Ovary (tissue), 9 donors: ENCODE data around the gene PDK3. TPM values are rescaled to one million over a fixed set of nuclear protein-coding genes. Genes with fewer than 3 reads are reported as not detected.

ENCODE experiments used
- DNase-seq, 5 donors: peaks; one replicate each; pipeline ENCODE4 v3.0.0-alpha.2; 2019 to 2020
- H3K27ac ChIP-seq, 2 donors: fragments of 200-600 bp; one replicate each; pipeline versions ENCODE4 v1.5.1 to v1.8.0; 2019 to 2022
- H3K27me3 ChIP-seq: fragments of 200-600 bp; one replicate; pipeline ENCODE4 v1.8.0; 2022
- H3K36me3 ChIP-seq: fragments of 200-600 bp; sonication (generic); one replicate; pipeline ENCODE4 v1.5.1; 2019
- H3K4me1 ChIP-seq: one replicate; pipeline ENCODE4 v1.8.1; 2013; ENCODE audit warnings: mild to moderate bottlenecking, moderate library complexity; ENCODE audit not compliant: insufficient read depth
- H3K4me3 ChIP-seq: fragments of 200-600 bp; sonication (generic); one replicate; pipeline ENCODE4 v1.5.1; 2017
- H3K9me3 ChIP-seq, 2 donors: fragments of 200-600 bp in 1 of 2; sonication (generic) in 1 of 2; one replicate each; pipeline versions ENCODE4 v1.5.1 to v1.8.1; 2013 to 2019; ENCODE audit warnings: mild to moderate bottlenecking in 1 of 2, moderate library complexity in 1 of 2
- CTCF ChIP-seq, 3 donors: fragments of 450-650 bp in 2 of 3; fragments of 200-600 bp in 1 of 3; IDR thresholded peaks; one replicate each; pipeline versions ENCODE4 v1.5.1 to v1.8.0; 2016 to 2022; ENCODE audit warnings: antibody characterized with exemption in 3 of 3, mild to moderate bottlenecking in 1 of 3
- EP300 ChIP-seq: sonication (generic); formaldehyde crosslinking; IDR thresholded peaks from one replicate; pipeline ENCODE4 v1.6.1; 2017; ENCODE audit warnings: antibody characterized with exemption
- POLR2A ChIP-seq: fragments of 450-650 bp; IDR thresholded peaks from one replicate; pipeline ENCODE4 v1.6.1; 2017; ENCODE audit warnings: antibody characterized with exemption, mild to moderate bottlenecking, moderate library complexity
- WGBS, 3 donors: extraction: QIAGEN DNeasy Blood & Tissue Kit in 1 of 3; methylation state at CpG; one replicate each; pipeline versions ENCODE4 v1.1.5 to v1.1.7; 2013 to 2017; 5-methylcytosine and 5-hydroxymethylcytosine counted together
- intact Hi-C, 4 donors: fragments of 100-400 bp; cut with DNase I; formaldehyde crosslinking; loops; one replicate each; pipeline versions ENCODE4 v1.11.0 to v1.15.1; 2022 to 2023
- polyA plus RNA-seq, 2 donors: library from polyadenylated mRNA; stranded (reverse); fragments of 200-250 nt in 1 of 2; fragments of 350-450 nt in 1 of 2; fragmentation: Illumina TruSeq in 1 of 2; extraction: RNeasy Lipid Tissue Mini Kit (QIAGEN cat#74804) in 1 of 2; gene quantifications; one replicate each; pipeline ENCODE4 v1.2.3, GENCODE V29; 2013 to 2014
- total RNA-seq, 7 donors: library from RNA; depleted of rRNA in 2 of 7; stranded (reverse); fragments of >200 nt in 2 of 7; fragmentation: NEBNext Ultra II Directional in 3 of 7; extraction: Animal tissue kit (Norgen Biotek cat#: 25700) in 3 of 7; gene quantifications; one replicate each; pipeline versions ENCODE4 v1.1.0 to v1.2.4, GENCODE V29; 2016 to 2023
- donor health status: DM: no; HTN: no; CAD: no; lungs with moderate emphysema.
- donor health status: DM: no; HTN: no; CAD: no.
- donor health status: Bipolar disorder and iron deficiency.
- donor health status: DM: yes; HTN: yes; CAD: no.
- donor health status: DM: no; HTN: no; CAD: no.
- donor health status: DM: yes; HTN: yes; CAD: no.

The PDK3 gene
- total and polyA plus RNA-seq, 9 donors, result 3.1 to 30.9 (median 20.2) TPM

GRCh38 chrX:24525455-24525854, 60.4 kb downstream of the PDK3 start:
- Histone ChIP-seq H3K4me3 (no peak overlapping the region), H3K27me3 (no peaks in the 10 kb centered on the region), H3K4me1 (no peaks in the 10 kb centered on the region), H3K36me3 (no peaks in the 10 kb centered on the region), H3K9me3 (no peaks in the 10 kb centered on the region), H3K27ac (no peak overlapping the region)
- no peak for TF ChIP-seq EP300
- TF ChIP-seq POLR2A, result no peak
- TF ChIP-seq CTCF (IDR thresholded peaks at IDR 0.05), result no peak
- intact Hi-C loops, result no loop called here
- DNase-seq, result no peak
- 75 to 79% (median 79%) methylated on average over 2 of the region's 2 CpGs for WGBS, 3 donors

GRCh38 chrX:24526616-24527015, 61.5 kb downstream of the PDK3 start:
- no peaks in the 10 kb centered on the region for H3K36me3 ChIP-seq
- TF ChIP-seq EP300 (no peak), POLR2A (no peak), CTCF (IDR thresholded peaks at IDR 0.05) (no peak)
- H3K27me3 ChIP-seq, result no peaks in the 10 kb centered on the region
- DNase-seq, result no peak
- H3K27ac ChIP-seq, result no peak overlapping the region
- H3K4me3 ChIP-seq, result no peak overlapping the region
- intact Hi-C loops, result no loop called here
- no peaks in the 10 kb centered on the region for H3K9me3 ChIP-seq
- no peaks in the 10 kb centered on the region for H3K4me1 ChIP-seq
- WGBS, 3 donors, result 72 to 75% (median 72%) methylated on average over 2 of the region's 2 CpGs

GRCh38 chrX:24528605-24529004, 63.5 kb downstream of the PDK3 start:
- TF ChIP-seq POLR2A (no peak), EP300 (no peak), CTCF (IDR thresholded peaks at IDR 0.05) (no peak)
- 56 to 65% (median 62%) methylated on average over 1 of the region's 1 CpG for WGBS, 3 donors
- H3K27ac ChIP-seq, result no peak overlapping the region
- H3K9me3 ChIP-seq, result no peaks in the 10 kb centered on the region
- no peaks in the 10 kb centered on the region for H3K36me3 ChIP-seq
- H3K4me3 ChIP-seq, result no peak overlapping the region
- no peaks in the 10 kb centered on the region for H3K27me3 ChIP-seq
- no peak for DNase-seq
- intact Hi-C loops, result no loop called here
- no peaks in the 10 kb centered on the region for H3K4me1 ChIP-seq

GRCh38 chrX:24536551-24536950, 71.5 kb downstream of the PDK3 start:
- H3K4me3 ChIP-seq, result no peak overlapping the region
- no peak for TF ChIP-seq CTCF (IDR thresholded peaks at IDR 0.05)
- no peak for TF ChIP-seq POLR2A
- no peak for TF ChIP-seq EP300
- H3K27ac ChIP-seq, result no peak overlapping the region
- no peaks in the 10 kb centered on the region for H3K4me1 ChIP-seq
- intact Hi-C loops, result no loop called here
- DNase-seq, result no peak
- H3K36me3 ChIP-seq, result no peaks in the 10 kb centered on the region
- no peaks in the 10 kb centered on the region for H3K9me3 ChIP-seq
- no peaks in the 10 kb centered on the region for H3K27me3 ChIP-seq

GRCh38 chrX:24542756-24543155, 77.7 kb downstream of the PDK3 start:
- H3K4me1 ChIP-seq, result peaks cover 2% of the 10 kb centered on the region
- intact Hi-C loops, result no loop called here
- H3K36me3 ChIP-seq, result no peaks in the 10 kb centered on the region
- 24 to 36% (median 35%) methylated on average over 4 of the region's 4 CpGs for WGBS, 3 donors
- TF ChIP-seq POLR2A (no peak), EP300 (no peak), CTCF (IDR thresholded peaks at IDR 0.05) (no peak)
- no peaks in the 10 kb centered on the region for H3K27me3 ChIP-seq
- no peak overlapping the region for H3K4me3 ChIP-seq
- no peak for DNase-seq
- no peaks in the 10 kb centered on the region for H3K9me3 ChIP-seq
- H3K27ac ChIP-seq, result no peak overlapping the region
